Inferior parietal cortex (tissue), 1 donor: Measurements from ENCODE around the gene PIGW.
A peak's percentile ranks its signal among the peaks of the same experiment; 100 is the strongest.
"Not testable (repeated sequence)": the region's sequence is repeated elsewhere in the genome, so short reads cannot be mapped to it uniquely, and the experiment has no call there.

Source experiments
- DNase-seq: peaks from one replicate; pipeline ENCODE4 v3.0.0-alpha.2; 2016; ENCODE audit errors: extremely low spot score

PIGW gene

DNA sequence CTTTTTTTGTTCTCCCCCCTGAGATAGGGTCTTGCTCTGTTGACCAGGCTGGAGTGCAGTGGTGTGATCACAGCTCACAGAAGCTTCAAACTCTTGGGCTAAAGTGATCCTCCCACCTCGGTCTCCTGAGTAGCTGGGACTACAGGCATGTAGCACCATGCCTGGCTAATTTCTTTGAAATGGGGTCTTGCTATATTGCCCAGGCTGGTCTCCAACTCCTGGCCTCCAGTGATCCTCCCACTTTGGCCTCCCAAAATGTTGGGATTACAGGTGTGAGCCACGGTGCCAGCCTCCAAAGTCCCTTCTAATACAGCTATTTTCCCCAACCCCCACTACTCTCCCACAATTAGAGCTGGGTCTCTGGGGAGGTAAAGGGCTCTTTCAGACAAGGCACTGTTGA is 26.3 kb upstream of the PIGW start:
- not testable (repeated sequence) for DNase-seq

DNA sequence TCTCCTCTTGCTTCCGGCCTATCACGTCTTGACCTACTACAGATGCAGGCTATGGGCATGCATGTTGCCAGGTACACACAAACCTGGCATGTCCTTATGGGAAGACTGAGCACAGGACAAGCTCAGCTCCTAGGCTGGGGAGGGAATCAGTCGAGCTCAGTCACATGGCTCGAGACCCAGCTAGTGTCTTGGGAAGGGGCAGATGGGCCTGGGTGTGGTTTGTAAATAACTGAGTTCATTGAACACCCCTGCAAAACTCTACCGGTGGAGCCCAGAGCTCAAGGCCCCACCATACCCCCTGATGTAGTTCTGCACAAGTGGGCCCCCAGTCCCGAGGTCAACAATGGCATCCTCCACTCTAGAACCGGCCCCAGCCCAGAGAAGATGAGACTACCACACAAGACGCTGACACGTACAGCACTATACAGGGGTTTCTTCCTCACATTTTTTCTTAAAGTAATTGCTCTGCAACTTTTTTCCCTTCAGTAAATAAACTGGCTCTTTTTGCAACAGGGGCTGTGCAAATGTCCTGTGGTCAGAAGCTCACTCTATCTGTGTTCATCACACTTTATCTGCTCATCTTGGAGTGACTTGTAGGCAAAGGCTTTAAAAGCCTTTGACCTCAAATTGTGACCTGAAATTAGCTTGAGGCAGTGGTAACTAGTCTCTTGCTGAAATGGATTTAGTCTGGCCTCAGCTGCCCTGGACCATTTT is 25.4 kb upstream of the PIGW start:
- DNase-seq, result no peak

- DNase-seq, result no peak
These were observed 24.2 kb upstream of the PIGW start for GRCh38 chr17:36510636-36511035.

GRCh38 chr17:36511216-36511615 is 23.6 kb upstream of the PIGW start:
- DNase-seq, result no peak

DNA sequence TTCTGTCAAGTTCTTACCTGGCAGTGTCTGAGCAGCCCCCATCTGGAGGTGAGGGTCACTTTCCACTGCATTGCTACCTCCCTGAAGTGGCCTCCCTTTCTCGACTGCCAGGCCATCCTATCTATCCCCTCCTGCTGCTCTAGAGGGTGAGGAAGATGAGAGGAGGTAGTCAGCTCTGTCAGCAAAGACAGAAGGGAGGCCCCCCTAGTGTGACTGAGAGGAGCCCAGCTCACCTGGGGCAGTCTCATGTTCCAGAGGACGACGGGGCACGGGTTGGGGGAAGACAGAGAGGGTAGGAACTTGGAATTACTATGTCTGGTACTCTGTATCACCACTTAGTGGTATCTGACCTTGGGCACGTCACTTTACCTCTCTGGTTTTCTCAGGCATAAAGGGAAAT is 22.1 kb upstream of the PIGW start:
- DNase-seq, result no peak

DNA sequence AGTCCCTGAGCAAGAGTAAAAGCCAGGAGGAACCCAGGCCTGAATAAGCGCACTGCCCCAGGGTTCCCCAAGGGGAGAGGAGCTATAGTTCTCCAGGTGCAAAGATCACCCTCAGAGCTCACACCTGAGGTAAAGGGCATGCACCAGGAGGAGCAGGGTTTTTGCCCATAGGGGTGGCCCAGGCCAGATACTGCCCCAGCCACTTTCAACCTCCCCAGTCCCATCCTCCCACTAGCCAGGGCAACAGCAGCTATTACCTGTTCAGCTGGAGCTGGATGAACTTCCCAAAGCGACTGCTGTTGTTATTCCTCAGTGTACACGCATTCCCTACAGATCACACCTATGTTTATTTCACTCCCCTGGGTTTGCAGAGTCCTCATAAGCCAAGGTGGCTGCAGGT is 19.9 kb upstream of the PIGW start:
- no peak for DNase-seq

DNA sequence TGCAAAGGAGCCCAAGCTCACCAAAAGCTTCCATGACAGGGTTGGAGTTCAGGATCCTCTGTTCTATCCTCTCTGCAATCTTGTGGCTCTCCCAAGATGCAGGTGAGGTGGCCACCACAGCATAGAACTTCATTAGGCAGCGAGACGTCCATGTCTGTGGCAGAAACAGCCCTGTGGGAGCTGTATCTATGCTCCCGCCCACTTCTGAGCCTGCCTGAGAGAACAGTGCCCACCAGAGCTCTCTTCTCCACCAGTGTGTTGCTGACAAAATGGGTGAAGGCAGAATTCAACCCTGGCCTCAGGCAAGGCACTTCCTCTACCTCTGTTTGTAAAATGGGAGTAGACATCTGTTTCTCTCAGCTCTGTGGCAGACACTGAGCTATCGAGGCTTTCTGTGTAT is 18.9 kb upstream of the PIGW start:
- no peak for DNase-seq

- no peak for DNase-seq
These were observed 11.7 kb upstream of the PIGW start for GRCh38 chr17:36523113-36523512.

DNA sequence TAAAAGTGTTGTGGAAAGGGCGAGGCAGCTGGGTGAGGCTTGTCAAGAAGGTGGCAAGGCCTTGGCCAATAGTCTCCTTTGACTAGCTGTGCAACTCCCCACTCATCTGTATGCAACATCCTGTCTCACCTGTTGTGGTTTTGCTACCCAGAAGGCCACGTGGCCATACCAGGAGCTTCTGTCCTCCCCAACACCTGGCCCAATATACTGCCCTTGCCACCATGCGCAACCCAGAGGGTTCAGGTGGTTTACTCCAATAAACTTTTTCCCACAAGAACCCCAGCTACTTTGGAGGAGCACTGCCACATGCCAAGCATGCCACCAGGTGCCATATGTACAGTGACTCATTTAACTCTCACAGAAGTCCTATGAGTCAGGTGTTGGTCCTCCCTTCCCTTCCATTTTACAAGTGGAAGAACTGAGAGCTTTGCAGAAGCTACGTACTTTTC is 10.3 kb upstream of the PIGW start:
- DNase-seq, result no peak

DNA sequence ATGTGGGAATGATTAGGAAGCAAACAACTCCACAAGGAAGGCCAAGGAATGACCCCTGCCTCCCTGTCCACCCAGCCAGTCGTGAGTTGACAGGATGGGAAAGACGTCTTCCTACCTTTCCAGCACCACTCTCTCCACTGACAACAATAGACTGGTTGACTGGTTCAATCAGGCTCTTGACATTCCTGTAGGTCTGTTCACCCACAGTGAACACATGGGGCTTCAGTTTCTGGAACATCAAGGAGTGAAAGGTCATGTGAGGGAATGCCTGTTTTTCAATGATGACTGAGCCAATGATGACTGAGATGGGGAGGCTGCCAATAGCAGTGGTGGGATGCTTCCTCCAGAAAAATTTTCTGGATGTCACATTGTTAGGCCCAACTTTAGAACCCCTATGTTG is 9.7 kb upstream of the PIGW start:
- DNase-seq, result no peak

- no peak for DNase-seq
These were observed 8.9 kb upstream of the PIGW start for GRCh38 chr17:36525888-36526287.

DNA sequence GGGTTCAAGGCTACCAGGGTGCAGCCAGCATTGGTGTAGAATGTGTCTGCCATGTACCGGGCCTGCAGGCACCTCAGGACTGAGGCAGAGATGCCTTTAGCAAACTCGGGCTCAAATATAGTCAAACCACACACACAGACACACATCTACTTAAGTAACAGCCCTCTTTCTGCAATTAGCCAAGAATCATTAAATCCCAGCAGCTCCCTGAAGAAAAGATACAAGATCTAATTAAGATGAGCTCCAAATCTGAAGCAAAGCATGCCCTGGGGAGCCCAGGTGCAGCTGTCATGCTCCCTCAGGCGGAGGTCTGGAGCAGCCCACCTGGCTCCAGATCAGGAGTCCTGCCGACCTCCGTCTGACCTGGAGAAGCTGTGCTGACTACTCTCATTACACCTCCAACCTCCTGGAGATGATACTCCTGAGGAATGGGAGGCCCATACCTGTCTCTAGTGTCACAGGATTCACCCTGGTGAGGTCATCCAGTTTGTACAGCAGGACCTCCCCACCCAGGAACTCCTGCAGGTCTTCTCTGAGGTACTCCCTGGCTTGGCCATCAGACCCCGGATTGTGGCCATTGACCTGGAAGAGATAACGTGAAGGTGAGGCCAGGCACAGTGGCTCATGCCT is 7.1 kb upstream of the PIGW start:
- no peak for DNase-seq

- no peak for DNase-seq
These were observed 5.7 kb upstream of the PIGW start for GRCh38 chr17:36529121-36529520.

DNA sequence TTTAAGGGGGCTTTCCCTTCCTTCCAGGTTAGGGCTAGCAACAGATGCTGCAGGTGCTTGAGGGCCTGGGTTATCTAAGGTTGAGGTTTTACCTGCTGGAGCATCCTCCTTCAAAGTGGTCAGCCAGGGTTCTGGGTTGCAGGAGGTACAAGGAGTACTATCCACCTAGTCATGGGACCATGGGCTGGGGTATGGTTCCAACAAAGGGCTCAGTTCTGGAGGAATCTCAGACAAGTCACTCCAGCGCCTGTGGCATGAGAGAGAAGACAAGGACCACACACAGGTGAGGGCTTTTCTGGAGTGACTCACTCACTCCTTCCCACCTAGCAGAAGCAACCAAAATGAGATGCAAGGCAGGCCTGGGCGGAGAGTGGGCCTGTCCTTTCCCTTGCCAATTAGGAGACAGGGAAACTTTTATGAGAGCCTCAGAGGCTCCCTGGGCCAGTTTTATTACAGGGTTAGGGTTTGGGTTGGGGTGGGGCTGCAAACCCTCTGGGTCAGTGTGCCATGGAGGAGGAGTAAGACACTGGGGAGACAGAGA is 2.3 kb upstream of the PIGW start:
- no peak for DNase-seq

- DNase-seq, result peak; percentile 35
These were observed 600 bp upstream of the PIGW start for GRCh38 chr17:36533935-36534839.

- no peak for DNase-seq
These were observed 888 bp downstream of the PIGW start for GRCh38 chr17:36535669-36536081.

DNA sequence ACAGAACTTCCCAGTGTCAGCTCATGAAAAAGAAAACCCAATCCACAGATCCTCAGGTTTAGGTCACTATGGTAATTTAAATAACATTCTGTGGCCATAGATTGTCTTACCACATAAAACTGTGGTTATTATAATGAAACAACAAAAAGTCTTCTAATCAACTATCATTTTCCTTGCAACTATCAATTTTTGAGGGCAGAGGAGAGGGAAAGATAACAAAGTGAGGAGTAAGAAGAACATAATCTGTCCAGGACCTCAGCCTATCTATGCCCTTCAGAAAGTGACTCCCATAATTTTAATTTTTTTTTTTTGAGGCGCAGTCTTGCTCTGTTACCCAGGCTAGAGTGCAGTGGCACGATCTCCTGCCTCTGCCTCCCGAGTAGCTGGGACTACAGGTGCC is 5.9 kb downstream of the PIGW start:
- no peak for DNase-seq

DNA sequence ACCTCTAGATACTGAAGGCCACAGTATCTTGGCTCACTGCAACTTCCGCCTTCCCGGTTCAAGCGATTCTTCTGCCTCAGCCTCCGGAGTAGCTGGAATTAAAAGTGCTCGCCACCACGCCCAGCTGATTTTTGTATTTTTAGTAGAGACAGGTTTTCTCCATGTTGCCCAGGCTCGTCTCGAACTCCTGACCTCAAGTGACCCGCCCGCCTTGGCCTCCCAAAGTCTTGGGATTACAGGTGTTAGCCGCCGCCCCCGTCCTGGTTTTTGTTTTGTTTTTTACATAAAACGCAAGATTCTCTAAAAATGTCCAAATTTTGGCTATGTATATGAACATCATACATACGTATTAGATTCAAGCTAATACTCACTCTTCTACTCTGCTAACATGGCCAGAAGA is 8.0 kb downstream of the PIGW start:
- no peak for DNase-seq

- peak; percentile 22 for DNase-seq
These were observed 9.2 kb downstream of the PIGW start for GRCh38 chr17:36544044-36544306.

DNA sequence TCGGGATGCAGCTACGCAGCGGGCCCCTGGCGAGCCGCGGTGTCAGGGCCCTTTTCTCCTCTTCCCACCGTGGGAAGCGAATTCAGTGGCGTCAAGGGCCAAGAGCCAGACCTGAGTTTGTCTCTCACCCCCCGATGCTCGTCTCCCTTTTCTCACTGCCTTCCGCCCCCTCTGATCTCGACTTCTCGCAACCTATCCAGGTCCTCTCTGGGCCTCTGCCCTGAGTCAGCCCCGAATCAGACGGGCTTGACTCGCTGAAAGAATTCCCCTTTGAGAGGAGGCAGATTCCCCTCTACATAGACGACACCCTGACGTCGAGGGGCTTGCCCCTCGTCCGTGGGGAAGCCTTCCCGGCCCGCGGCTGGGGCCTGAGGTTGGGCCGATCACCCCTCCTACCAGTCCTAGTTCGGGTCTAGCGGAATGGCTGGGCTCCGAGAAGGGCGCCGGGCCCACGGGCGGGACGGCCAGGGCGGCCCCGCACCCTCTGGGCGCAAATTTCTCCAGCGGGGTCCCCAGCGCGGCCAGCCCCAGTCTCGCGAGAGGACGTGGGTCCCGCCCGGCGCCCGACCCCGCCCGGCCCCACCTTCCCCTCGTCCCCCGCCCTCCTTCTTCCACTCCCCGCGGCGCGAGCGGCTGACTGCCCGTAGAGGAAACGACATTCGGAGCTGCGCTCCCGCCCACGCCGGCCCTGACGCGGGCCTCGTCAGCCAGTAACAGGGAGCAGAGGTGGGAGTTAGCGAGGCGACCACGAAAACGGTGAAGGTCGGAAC is 9.7 kb downstream of the PIGW start, which contains the start of gene GGNBP2:
TSS of gene GGNBP2 (plus strand) at position 613 of the 770 bp plus-strand sequence. CDS start 806 bp downstream, outside the sequence.
- peak; percentile 78 for DNase-seq

DNA sequence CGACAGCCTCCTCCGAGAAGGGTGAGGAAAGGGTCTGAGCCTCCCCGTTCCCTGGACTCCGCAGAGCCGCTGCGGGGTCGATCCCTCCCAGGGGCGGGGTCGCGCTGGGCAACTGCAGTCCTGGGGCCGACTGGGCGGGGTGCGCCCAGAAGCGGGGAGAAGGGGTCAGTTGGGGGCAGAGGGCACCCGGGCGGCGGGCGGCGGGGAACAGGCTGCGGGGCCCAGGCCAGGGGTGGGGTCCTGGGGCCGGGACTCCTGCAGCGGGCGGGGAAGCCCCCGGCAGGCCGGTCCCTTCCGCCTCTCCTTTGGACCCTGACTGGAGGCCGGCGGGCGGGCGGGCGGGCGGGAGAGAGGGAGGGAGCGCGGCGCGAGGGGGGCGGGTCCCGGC is 10.3 kb downstream of the PIGW start:
- no peak for DNase-seq
